NCI-H345 treated with DMSO at 0.1 percent for 48 hours (cell line): ENCODE results near the gene CLDN19.
"Not testable (repeated sequence)": the region's sequence is repeated elsewhere in the genome, so short reads cannot be mapped to it uniquely, and the experiment has no call there.

Source experiments
- DNase-seq: peaks from one replicate; lab custom pipeline; 2025; ENCODE audit not compliant: unreplicated experiment; lab: John Stamatoyannopoulos, UW

The CLDN19 gene

GRCh38 chr1:42713293-42713692, 26.7 kb downstream of the CLDN19 start:
- no peak for DNase-seq

- DNase-seq, result not testable (repeated sequence)
Measured at GRCh38 chr1:42712808-42713207, 27.2 kb downstream of the CLDN19 start.

GRCh38 chr1:42703888-42704464, 36.1 kb downstream of the CLDN19 start:
- DNase-seq, result no peak

DNA sequence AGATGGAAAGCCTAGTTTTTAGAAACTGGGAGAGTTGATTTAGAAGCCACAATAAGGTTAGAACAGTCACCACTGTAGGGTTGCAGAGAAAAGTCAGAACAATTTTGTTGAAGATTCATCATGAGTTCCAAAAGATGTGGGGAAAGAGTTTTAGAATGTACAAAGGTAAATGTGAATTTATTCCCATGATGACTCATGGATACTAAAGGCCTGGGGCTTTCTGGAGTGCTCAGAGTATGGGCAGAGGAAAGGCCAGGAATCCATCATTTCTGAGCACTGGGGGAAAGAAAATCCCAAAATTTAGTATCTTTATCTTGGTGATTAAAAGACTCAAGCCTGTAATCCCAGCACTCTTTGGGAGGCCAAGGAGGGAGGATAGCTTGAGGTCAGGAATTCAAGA, 40.0 kb downstream of the CLDN19 start:
- no peak for DNase-seq

DNA sequence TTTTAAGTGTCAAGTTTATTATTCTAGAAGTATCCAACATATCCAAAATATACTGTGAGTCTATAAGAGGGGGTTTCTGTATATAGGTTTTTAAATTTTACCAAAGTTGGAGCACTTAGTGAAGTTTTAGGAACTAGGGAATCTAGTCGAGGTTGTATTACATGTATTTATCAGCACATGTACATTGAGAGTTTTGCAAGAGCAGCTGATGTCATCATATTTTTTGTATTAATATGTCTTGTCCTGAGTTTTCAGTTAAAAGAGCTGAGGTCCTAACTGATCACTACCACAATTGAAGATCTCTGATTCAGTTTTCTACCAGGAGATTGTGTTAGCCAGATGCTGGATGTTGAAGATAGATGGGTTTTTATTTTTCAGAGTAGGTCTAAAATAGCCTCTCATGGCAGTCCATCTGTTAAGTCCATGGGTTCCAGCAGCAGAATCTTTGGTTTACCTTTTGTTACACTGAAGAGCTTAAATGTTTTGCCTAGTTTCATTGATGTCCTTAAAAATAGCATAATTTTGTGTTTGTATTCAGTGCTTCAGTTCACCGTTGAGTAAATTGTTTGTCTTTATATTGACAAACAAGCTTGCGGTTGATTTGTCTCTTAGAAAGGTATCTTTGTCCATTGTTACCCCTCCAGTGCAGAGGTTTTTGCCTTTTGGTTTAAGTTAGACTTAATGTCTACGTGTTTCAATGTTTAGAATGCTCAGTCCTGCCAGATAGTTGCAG, 41.8 kb downstream of the CLDN19 start:
- no peak for DNase-seq

DNA sequence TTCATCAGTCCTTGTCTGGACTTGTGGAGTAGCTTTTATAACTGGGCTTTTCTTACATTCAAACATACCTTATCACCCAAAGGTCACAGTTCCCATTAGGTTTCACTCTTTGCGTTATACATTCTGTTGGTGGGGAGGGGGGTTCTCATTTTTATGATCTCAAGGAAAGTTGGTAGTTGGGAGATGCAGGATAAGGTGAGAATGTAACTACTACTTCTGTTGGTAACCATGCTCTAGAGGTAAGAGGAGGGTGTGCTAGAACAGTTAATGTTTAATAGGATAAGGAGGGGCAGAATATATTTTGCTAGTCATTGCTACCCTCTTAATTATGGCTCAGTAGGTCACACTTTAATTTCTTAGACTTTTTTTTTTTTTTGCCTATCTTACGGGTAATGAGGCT, 47.1 kb downstream of the CLDN19 start:
- no peak for DNase-seq

DNA sequence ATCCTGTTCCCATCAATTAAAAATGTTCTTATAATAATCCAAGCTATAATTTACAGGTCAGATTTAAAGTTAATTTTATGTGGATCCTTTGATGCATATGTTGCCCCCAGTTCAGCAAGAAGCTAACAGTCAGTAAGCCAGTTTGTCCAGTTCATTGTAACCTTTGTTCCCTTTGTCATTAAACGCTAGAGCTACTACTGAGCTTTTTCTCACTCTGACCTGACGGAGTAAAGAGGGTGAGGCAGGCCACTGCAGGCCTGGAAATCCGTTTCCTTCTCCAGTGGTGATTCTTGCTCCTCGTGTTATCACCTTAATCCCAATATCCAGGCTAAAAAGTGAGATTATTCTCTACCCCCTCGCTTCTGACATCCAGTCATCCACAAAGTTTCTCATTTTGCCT, 47.6 kb downstream of the CLDN19 start:
- DNase-seq, result no peak

- no peak for DNase-seq
Measured at GRCh38 chr1:42691157-42691498, 48.9 kb downstream of the CLDN19 start.

DNA sequence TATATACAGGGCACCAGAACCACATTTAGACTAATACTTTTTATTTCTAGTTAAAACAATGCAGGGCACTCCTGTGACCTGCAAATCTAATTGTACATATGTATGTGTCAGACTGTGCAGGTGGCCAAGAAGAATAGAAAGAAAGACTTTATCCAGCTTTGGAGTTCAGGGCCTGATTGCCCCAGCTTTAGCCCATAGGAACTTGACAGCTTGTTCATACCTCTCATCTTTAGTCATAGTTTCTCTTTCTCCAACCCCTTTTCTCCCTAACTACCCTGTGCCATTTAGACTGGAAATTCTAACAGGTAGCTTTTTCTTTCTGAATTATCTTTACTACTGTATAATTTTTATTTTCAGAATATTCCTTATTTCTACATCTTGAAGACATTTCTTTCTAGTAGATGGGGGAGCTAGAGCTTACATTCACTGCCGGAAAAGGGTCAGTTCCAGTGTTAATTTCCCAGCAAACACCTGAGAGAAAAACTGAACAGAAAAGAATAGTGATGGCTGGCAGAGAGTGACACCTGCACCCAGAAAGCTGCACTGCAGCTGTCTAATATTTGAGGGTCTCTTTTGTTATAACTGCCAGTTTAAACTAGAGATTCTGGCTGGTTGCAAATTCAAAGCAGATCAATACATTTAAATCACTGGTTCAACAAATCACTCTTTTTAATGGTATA, 49.4 kb downstream of the CLDN19 start:
- no peak for DNase-seq

DNA sequence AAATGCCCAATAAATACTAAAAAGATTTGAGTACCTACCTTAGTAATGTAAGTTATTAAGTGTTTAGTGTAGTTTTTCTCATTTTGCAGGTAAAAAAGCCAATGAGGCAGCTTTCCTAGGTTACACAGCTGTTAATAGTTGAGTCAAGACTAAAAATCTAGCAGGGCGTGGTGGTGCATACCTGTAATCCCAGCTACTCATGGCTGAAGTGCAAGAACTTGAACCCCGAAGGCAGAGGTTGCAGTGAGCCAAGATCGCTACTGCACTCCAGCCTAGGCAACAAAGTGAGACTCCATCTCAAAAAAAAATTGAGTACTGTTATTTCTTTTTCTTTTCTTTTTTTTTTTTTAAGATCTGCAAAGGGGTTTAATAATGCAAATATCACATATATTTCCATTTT, 50.1 kb downstream of the CLDN19 start:
- DNase-seq, result no peak

DNA sequence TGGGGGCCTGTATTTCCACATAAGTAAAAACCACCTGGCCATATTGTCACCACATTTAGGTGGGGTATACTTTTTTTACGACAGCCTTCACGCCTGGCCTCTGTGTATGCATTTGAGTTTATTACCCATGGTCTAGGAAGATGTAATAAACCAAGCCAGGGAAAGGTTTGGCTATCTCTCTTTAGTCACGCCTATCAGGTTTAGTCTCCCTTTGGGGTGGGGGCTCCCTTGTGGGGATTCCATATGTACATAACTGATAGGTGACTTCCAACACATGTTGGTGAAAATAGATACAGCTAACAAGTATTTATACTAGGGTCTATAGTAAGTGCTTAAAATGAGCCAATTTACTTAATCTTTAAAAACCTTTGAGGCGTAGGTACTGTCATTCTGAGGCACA, 53.6 kb downstream of the CLDN19 start:
- no peak for DNase-seq

- DNase-seq, result no peak
Measured at GRCh38 chr1:42684139-42684538, 55.9 kb downstream of the CLDN19 start.
